Stomach (tissue), 9 donors: ENCODE results near the gene ST14. TPM values are rescaled to one million over a fixed set of nuclear protein-coding genes. Genes with fewer than 3 reads are reported as not detected.

ENCODE experiments used
- DNase-seq, 2 donors: peaks; one replicate each; pipeline versions ENCODE4 v3.0.0 to v3.0.0-alpha.2; 2013 to 2019
- H3K27ac ChIP-seq, 5 donors: fragments of 200-600 bp in 4 of 5; sonication (generic) in 4 of 5; one replicate each; pipeline ENCODE4 v1.5.1; 2013 to 2019; ENCODE audit warnings: mild to moderate bottlenecking in 1 of 5, moderate library complexity in 1 of 5
- H3K27me3 ChIP-seq, 3 donors: fragments of 200-600 bp; sonication (generic); one replicate each; pipeline ENCODE4 v1.5.1; 2017 to 2019; ENCODE audit warnings: mixed run types in 1 of 3
- H3K36me3 ChIP-seq, 4 donors: fragments of 200-600 bp; sonication (generic); 1 replicate in 3 of 4; 2 replicates in 1 of 4; pipeline ENCODE4 v1.5.1; 2016 to 2019
- H3K4me1 ChIP-seq, 4 donors: fragments of 200-600 bp; sonication (generic); one replicate each; pipeline ENCODE4 v1.5.1; 2016 to 2019
- H3K4me3 ChIP-seq, 4 donors: fragments of 200-600 bp; sonication (generic) in 3 of 4; one replicate each; pipeline ENCODE4 v1.5.1; 2016 to 2019; ENCODE audit warnings: mild to moderate bottlenecking in 1 of 4
- H3K9me3 ChIP-seq, 4 donors: fragments of 200-600 bp; sonication (generic); one replicate each; pipeline ENCODE4 v1.5.1; 2016 to 2019
- CTCF ChIP-seq, 7 experiments: fragments of 450-650 bp in 4 of 7; fragments of 200-600 bp in 3 of 7; sonication (generic) in 3 of 7; IDR thresholded peaks; one replicate each; pipeline ENCODE4 v1.5.1; 2016 to 2019; ENCODE audit warnings: antibody characterized with exemption in 7 of 7, control low read depth in 2 of 7, mild to moderate bottlenecking in 1 of 7
- EP300 ChIP-seq: sonication (generic); formaldehyde crosslinking; IDR thresholded peaks from one replicate; pipeline ENCODE4 v1.6.1; 2017; ENCODE audit warnings: antibody characterized with exemption
- POLR2A ChIP-seq, 4 donors: fragments of 450-650 bp; IDR thresholded peaks; one replicate each; pipeline ENCODE4 v1.6.1; 2016; ENCODE audit warnings: antibody characterized with exemption in 4 of 4, control low read depth in 2 of 4, mild to moderate bottlenecking in 1 of 4, moderate library complexity in 1 of 4
- POLR2AphosphoS5 ChIP-seq, 3 donors: sonication (generic); formaldehyde crosslinking; IDR thresholded peaks; one replicate each; pipeline ENCODE4 v1.6.1; 2016; ENCODE audit warnings: antibody characterized with exemption in 3 of 3
- WGBS, 5 donors: extraction: QIAGEN DNeasy Blood & Tissue Kit in 3 of 5; methylation state at CpG; one replicate each; pipeline versions ENCODE4 v1.1.5 to v1.1.7; 2013 to 2018; 5-methylcytosine and 5-hydroxymethylcytosine counted together
- intact Hi-C: fragments of 100-400 bp; cut with DNase I; formaldehyde crosslinking; loops from one replicate; pipeline ENCODE4 v1.15.1; 2023; ENCODE audit warnings: low total_unique reads
- polyA plus RNA-seq, 3 donors: library from polyadenylated mRNA; stranded (reverse); fragments of 200-250 nt; gene quantifications; one replicate each; pipeline ENCODE4 v1.2.3, GENCODE V29; 2013
- total RNA-seq, 5 donors: library from RNA; depleted of rRNA; stranded (reverse); fragments of >200 nt; gene quantifications; one replicate each; pipeline versions ENCODE4 v1.1.0 to v1.2.3, GENCODE V29; 2014 to 2016
- donor health status: healthy with polysubstance abuse.
- donor health status: Bipolar disorder and iron deficiency.
- donor health status: healthy.

Gene ST14
- total and polyA plus RNA-seq, 8 donors, result 12.4 to 380 (median 50.0) TPM

GRCh38 chr11:130174642-130175041, 15.1 kb downstream of the ST14 start:
- H3K4me1 ChIP-seq, result peaks cover 11 to 40% (median 23%) of the 10 kb centered on the region in 4 donors
- no peak for DNase-seq
- WGBS, 5 donors, result 90 to 98% (median 95%) methylated on average over 4 of the region's 4 CpGs

GRCh38 chr11:130175898-130176297, 16.3 kb downstream of the ST14 start:
- 72 to 89% (median 85%) methylated on average over 5 of the region's 5 CpGs for WGBS, 5 donors
- no peak for DNase-seq
- H3K4me1 ChIP-seq, result peaks cover 24 to 42% (median 32%) of the 10 kb centered on the region in 4 donors
- TF ChIP-seq EP300 (no peak), POLR2AphosphoS5 (IDR thresholded peaks at IDR 0.05) (no peak), CTCF (IDR thresholded peaks at IDR 0.05) (no peak), POLR2A (IDR thresholded peaks at IDR 0.05) (no peak)
- intact Hi-C loops, result no loop called here
- no peak overlapping the region for H3K27ac ChIP-seq
- H3K36me3 ChIP-seq, result no peaks in the 10 kb centered on the region
- H3K9me3 ChIP-seq, result peaks cover 0 to 12% (median 0%) of the 10 kb centered on the region in 4 donors
- no peaks in the 10 kb centered on the region for H3K27me3 ChIP-seq
- no peak overlapping the region for H3K4me3 ChIP-seq

More at GRCh38 chr11:130174642-130175041, 15.1 kb downstream of the ST14 start:
- intact Hi-C loops, result no loop called here
- TF ChIP-seq CTCF (IDR thresholded peaks at IDR 0.05) (no peak), POLR2AphosphoS5 (IDR thresholded peaks at IDR 0.05) (no peak), EP300 (no peak), POLR2A (IDR thresholded peaks at IDR 0.05) (no peak)
- Histone ChIP-seq H3K27ac (no peak overlapping the region), H3K27me3 (no peaks in the 10 kb centered on the region), H3K9me3 (peaks cover 0 to 12% (median 0%) of the 10 kb centered on the region in 4 donors), H3K36me3 (no peaks in the 10 kb centered on the region), H3K4me3 (no peak overlapping the region)

- no peaks in the 10 kb centered on the region for H3K27me3 ChIP-seq
- peak overlapping the region in 1 of 5 donors; percentile 75 for H3K27ac ChIP-seq
- TF ChIP-seq EP300, result no peak
- no peak for TF ChIP-seq CTCF (IDR thresholded peaks at IDR 0.05)
- no peak for TF ChIP-seq POLR2A (IDR thresholded peaks at IDR 0.05)
- TF ChIP-seq POLR2AphosphoS5 (IDR thresholded peaks at IDR 0.05), result no peak
- H3K4me1 ChIP-seq, result peaks cover 36 to 56% (median 41%) of the 10 kb centered on the region in 4 donors
- H3K4me3 ChIP-seq, result no peak overlapping the region
- H3K36me3 ChIP-seq, result no peaks in the 10 kb centered on the region
- H3K9me3 ChIP-seq, result peaks cover 0 to 12% (median 0%) of the 10 kb centered on the region in 4 donors
- intact Hi-C loops, result no loop called here
- WGBS, 5 donors, result 76 to 92% (median 92%) methylated on average over 10 of the region's 10 CpGs
- no peak for DNase-seq
These were observed 18.2 kb downstream of the ST14 start for GRCh38 chr11:130177782-130178181.

GRCh38 chr11:130178441-130179339, 19.1 kb downstream of the ST14 start:
- intact Hi-C loops, result no loop called here

More at GRCh38 chr11:130178441-130179339, 19.1 kb downstream of the ST14 start:
- TF ChIP-seq POLR2AphosphoS5 (IDR thresholded peaks at IDR 0.05), result no peak
- TF ChIP-seq CTCF (IDR thresholded peaks at IDR 0.05), result no peak
- no peak for TF ChIP-seq POLR2A (IDR thresholded peaks at IDR 0.05)
- TF ChIP-seq EP300, result no peak
- Histone ChIP-seq H3K9me3 (peaks cover 0 to 12% (median 0%) of the 10 kb centered on the region in 4 donors), H3K4me3 (no peak overlapping the region), H3K4me1 (peaks cover 36 to 56% (median 42%) of the 10 kb centered on the region in 4 donors), H3K36me3 (no peaks in the 10 kb centered on the region), H3K27me3 (no peaks in the 10 kb centered on the region), H3K27ac (peak overlapping the region in 3 of 5 donors; percentile 7 to 84 (median 75))
- 31 to 41% (median 33%) methylated on average over 14 to 16 of the region's 16 CpGs for WGBS, 5 donors
- DNase-seq, result peak in 1 of 2 donors; percentile 63
